ENCODE results near the gene DNAJA4.

DNAJA4 gene

DNA sequence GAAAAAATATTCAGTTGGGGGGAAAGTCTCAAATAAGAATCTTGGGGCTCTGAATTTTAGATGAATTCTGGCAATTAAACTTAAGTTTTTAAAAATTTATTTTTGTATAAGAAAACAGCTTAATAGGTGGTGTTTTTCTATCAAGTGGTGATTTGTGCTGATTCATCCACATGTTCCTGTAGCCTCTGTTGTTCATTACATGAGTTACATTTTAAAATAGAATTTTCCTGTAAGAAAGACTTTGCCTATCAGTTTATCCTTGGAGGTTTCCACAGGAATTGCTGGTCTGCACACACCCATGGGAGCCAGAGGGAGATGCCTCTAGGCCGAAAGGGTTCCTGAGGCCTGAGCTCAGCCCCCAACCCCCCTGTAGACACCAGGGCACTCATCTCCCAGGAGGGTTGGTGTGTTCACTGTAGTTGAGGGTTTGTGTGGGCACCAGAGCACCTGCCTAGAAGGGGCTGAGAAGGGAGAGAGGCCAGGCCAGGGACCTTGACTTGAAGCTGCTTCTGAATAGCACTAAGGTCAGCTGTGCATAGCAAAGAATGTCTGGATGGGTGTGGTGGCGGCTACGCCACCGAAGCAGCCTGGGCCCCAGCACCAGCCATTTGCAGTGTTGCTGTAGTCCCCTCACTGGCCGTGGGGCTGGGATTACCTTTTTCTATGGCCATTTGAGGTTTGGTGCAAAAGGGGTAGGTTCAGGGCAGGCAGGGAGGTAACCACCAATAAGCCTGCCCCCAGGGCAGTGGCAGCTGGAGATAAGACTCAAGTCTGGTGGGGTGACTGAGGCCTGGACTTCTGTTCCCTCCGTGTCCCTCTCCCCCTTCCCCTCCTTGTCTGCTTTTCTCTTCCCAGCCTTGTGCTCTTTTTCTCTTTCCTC, 11.9 kb downstream of the DNAJA4 start:
- DNase-seq (ENCODE audit: low read depth in 1 of 2, low spot score in 1 of 2): no peak

DNA sequence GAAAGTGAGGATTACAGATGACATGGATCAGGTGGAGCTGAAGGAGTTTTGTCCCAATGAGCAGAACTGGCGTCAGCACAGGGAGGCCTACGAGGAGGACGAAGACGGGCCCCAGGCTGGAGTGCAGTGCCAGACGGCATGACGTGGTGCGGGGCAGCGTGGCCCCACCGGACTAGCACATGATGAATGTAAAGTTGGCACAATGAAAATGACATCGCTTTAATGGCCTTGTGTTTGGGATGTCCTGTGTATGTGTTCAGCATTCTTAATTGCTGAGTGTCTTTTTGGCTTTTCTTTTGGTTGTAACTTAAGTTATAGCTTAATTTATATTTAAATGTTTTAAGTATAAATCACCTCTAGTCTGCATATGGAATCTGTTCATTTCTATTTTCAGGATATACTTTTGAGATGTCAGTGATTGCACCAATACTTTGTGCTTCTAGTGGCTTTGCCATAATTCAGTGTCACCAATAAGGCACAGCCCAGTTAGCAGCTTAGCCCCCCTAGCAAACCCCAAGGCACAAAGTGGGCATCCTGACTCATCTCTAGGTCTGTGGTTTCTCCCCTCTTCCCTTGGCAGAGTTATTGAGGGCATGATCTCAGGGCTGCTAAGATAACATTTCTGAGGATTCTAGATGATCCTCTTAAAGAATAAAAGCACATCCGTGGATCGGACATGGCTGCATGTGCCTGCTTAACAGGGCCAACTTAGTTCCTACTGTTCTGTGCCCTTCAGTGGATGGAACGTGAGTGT, 16.1 kb downstream of the DNAJA4 start:
- no peak for DNase-seq (ENCODE audit: low read depth in 1 of 2, low spot score in 1 of 2)

- DNase-seq (ENCODE audit: low read depth in 1 of 2, low spot score in 1 of 2): no peak
These were observed 18.0 kb downstream of the DNAJA4 start for GRCh38 chr15:78282324-78282723.

DNA sequence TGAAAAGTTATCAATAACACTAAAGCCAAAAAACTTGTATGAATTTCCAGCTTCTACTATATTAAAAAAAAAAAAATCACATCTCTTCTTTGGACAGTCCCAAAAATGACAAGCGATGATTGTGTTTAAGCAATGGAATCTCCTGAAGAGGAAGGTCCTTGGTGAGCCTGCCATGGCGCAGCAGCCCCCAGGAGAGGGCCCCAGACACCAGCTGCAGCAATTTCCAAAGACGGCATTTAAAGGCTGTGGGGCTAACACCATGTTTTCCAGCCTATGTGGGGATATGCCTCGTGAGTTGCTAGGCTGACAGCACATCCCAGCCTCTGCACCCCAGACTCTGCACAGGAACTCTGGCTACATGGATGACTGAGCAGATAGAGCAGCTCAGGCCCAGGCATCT, 20.4 kb downstream of the DNAJA4 start:
- no peak for DNase-seq (ENCODE audit: low read depth in 1 of 2, low spot score in 1 of 2)

- no peak for DNase-seq (ENCODE audit: low read depth in 1 of 2, low spot score in 1 of 2)
These were observed 25.9 kb downstream of the DNAJA4 start for GRCh38 chr15:78290222-78290621.

DNA sequence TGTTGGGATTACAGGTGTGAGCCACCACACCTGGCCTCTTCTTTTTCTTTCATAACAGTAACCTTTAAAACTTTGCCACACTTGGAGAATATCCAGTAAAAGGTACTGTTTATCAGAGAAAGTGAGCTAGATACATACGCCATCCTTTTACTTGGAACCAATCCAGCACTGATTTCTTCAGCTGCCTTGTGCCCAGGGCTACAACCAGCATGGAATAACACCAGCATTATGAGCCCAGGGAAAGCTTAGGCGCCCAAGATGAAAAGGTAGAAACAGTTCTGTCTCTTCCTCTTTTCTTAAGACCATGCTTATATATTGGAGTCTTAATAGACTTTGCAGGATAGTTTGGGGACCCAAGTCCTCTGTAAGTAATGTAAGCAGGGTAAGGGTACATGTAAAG, 26.7 kb downstream of the DNAJA4 start:
- no peak for DNase-seq (ENCODE audit: low read depth in 1 of 2, low spot score in 1 of 2)

GRCh38 chr15:78291698-78292097, 27.3 kb downstream of the DNAJA4 start:
- DNase-seq (ENCODE audit: low read depth in 1 of 2, low spot score in 1 of 2): no peak

DNA sequence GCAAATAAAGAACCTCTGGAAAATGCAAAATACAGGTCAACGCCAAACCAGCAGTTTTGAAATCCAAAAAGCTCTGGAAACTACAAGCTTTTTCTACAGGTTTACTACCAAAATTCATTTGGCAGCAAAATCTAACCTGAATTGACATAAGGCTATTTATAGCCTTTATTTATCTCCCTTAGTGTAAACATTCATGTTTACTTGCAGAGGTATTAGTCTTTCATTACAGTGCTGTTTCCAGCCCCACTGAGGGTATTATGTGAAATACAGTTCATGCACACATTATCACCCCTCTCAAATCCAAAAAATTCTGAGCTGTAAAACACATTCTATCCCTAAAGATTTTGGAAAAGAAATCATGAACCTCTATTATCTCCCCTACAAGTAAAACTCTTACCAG, 27.9 kb downstream of the DNAJA4 start:
- DNase-seq (ENCODE audit: low read depth in 1 of 2, low spot score in 1 of 2): no peak

GRCh38 chr15:78299101-78299930, 35.0 kb downstream of the DNAJA4 start, which contains the start of gene SKIC8:
SKIC8 (minus strand) TSS chr15:78299609; CDS start chr15:78295686, 3,923 bp downstream.
- peak; percentile 80 to 89 for DNase-seq (ENCODE audit: low read depth in 1 of 2, low spot score in 1 of 2)

DNA sequence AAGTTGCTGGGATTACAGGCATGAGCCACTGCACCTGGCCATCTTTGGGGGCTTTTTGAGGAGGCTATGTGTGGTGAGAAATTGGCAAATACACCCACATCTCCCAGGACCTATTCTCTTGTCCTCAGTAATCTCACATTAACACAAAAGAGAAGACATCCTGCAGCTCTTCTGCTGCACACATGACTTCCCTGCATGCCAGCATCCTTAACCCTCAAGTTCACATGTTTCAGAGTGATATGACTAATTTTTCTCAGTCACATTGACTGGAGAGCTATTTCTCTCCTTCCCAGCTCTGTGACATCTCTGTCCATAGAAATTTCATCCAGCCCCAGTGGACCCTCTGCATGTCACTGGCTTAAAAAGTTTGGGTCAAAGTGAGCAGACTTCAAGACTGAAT, 37.0 kb downstream of the DNAJA4 start:
- DNase-seq (ENCODE audit: low read depth in 1 of 2, low spot score in 1 of 2): no peak

- DNase-seq (ENCODE audit: low read depth in 1 of 2, low spot score in 1 of 2): no peak
These were observed 37.5 kb downstream of the DNAJA4 start for GRCh38 chr15:78301828-78302227.

GRCh38 chr15:78302579-78303312, 38.4 kb downstream of the DNAJA4 start:
- no peak for DNase-seq (ENCODE audit: low read depth in 1 of 2, low spot score in 1 of 2)

GRCh38 chr15:78304216-78305066, 40.1 kb downstream of the DNAJA4 start:
- DNase-seq (ENCODE audit: low read depth in 1 of 2, low spot score in 1 of 2): no peak

- DNase-seq (ENCODE audit: low read depth in 1 of 2, low spot score in 1 of 2): no peak
These were observed 41.9 kb downstream of the DNAJA4 start for GRCh38 chr15:78306176-78306774.

GRCh38 chr15:78307976-78308375, 43.6 kb downstream of the DNAJA4 start:
- no peak for DNase-seq (ENCODE audit: low read depth in 1 of 2, low spot score in 1 of 2)

GRCh38 chr15:78308422-78309032, 44.2 kb downstream of the DNAJA4 start:
- peak in 1 of 2 donors; percentile 11 for DNase-seq (ENCODE audit: low read depth in 1 of 2, low spot score in 1 of 2)

- no peak for DNase-seq (ENCODE audit: low read depth in 1 of 2, low spot score in 1 of 2)
These were observed 46.9 kb downstream of the DNAJA4 start for GRCh38 chr15:78311292-78311691.

GRCh38 chr15:78312536-78312935, 48.2 kb downstream of the DNAJA4 start:
- no peak for DNase-seq (ENCODE audit: low read depth in 1 of 2, low spot score in 1 of 2)

DNA sequence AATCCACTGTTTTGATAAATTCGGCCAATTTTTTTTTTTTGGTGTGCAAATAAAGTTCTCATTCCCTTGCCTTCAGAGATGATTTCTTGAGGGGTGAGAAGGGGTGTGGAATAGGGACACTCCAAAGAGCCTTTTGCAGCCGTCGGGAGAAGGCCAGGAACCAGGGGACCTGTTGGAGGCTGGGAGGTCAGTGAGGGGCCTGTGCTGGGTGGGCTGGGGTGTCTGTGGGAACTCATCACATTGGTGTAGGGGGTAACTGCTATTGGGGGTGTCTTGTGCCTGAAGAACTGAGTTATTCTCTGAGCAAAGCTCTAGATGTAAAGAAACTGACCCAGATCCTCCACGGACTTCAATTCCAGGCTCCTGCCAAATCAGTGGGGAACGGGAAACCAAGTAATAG, 48.6 kb downstream of the DNAJA4 start:
- DNase-seq (ENCODE audit: low read depth in 1 of 2, low spot score in 1 of 2): no peak

Measured in stimulated activated CD4-positive, alpha-beta T cell treated with anti-CD3 and anti-CD28 coated beads, Interleukin-15, amount 100 ng/mL, for 1 hour (primary cell).